Naive thymus-derived CD4-positive, alpha-beta T cell (primary cell): ENCODE data around the gene FNDC10. TPM values are rescaled to one million over a fixed set of nuclear protein-coding genes. Genes with fewer than 3 reads are reported as not detected.
A peak's percentile ranks its signal among the peaks of the same experiment; 100 is the strongest.

ENCODE experiments used
- ATAC-seq: fragments of 150-1000 bp; cut with Tn5 transposase; 2 replicates; pipeline ENCODE4 v1.10.0; 2021; ENCODE audit warnings: mild to moderate bottlenecking, moderate library complexity
- CTCF ChIA-PET: fragments of 350-600 bp; sonication (Branson Sonifier 250); formaldehyde crosslinking; loops from one replicate; lab custom pipeline; 2021; ENCODE audit warnings: antibody characterized with exemption; lab: Charles Lee
- POLR2A ChIA-PET: fragments of 350-600 bp; sonication (Branson Sonifier 250); formaldehyde crosslinking; loops from one replicate; lab custom pipeline; 2021; ENCODE audit warnings: antibody characterized with exemption, inconsistent platforms; lab: Charles Lee
- DNase-seq, 9 donors: peaks; one replicate each; pipeline versions ENCODE4 v3.0.0 to v3.0.0-alpha.2; 2020 to 2022; ENCODE audit warnings: mixed read lengths in 1 of 9
- H3K27ac ChIP-seq: one replicate; pipeline ENCODE4 v1.7.0; 2013; ENCODE audit warnings: mild to moderate bottlenecking, low read depth, low read length, moderate library complexity
- H3K27me3 ChIP-seq, 2 donors: one replicate each; pipeline ENCODE4 v1.7.0; 2013; ENCODE audit warnings: low read length in 2 of 2, mild to moderate bottlenecking in 2 of 2, moderate library complexity in 2 of 2; ENCODE audit not compliant: control insufficient read depth in 2 of 2, insufficient read depth in 2 of 2
- H3K36me3 ChIP-seq, 3 experiments: 1 replicate in 2 of 3; 2 replicates in 1 of 3; pipeline ENCODE4 v1.7.0; 2013; ENCODE audit warnings: low read length in 3 of 3, mild to moderate bottlenecking in 3 of 3, moderate library complexity in 1 of 3; ENCODE audit not compliant: insufficient read depth in 3 of 3, control insufficient read depth in 2 of 3
- H3K4me1 ChIP-seq, 2 donors: one replicate each; pipeline ENCODE4 v1.7.0; 2013; ENCODE audit warnings: low read length in 2 of 2, mild to moderate bottlenecking in 2 of 2, moderate library complexity in 1 of 2; ENCODE audit not compliant: control insufficient read depth in 2 of 2, insufficient read depth in 2 of 2
- H3K4me3 ChIP-seq: 2 replicates; pipeline ENCODE4 v1.7.0; 2013; ENCODE audit warnings: mild to moderate bottlenecking, low read length
- H3K9me3 ChIP-seq, 3 experiments: 1 replicate in 2 of 3; 2 replicates in 1 of 3; pipeline ENCODE4 v1.7.0; 2013; ENCODE audit warnings: low read length in 3 of 3; ENCODE audit not compliant: control insufficient read depth in 2 of 3
- H3K27ac Mint-ChIP-seq, 9 donors: one replicate each; pipeline ENCODE4 v1.8.0; 2020 to 2022; ENCODE audit warnings: mixed read lengths in 9 of 9, mild to moderate bottlenecking in 8 of 9, moderate library complexity in 5 of 9, inconsistent platforms in 2 of 9
- H3K27me3 Mint-ChIP-seq, 5 donors: one replicate each; pipeline ENCODE4 v1.8.0; 2021 to 2022; ENCODE audit warnings: mixed read lengths in 5 of 5, mild to moderate bottlenecking in 1 of 5
- H3K36me3 Mint-ChIP-seq, 5 donors: one replicate each; pipeline ENCODE4 v1.8.0; 2020 to 2022; ENCODE audit warnings: mixed read lengths in 5 of 5, mild to moderate bottlenecking in 3 of 5, inconsistent platforms in 1 of 5
- H3K4me1 Mint-ChIP-seq, 7 donors: one replicate each; pipeline ENCODE4 v1.8.0; 2020 to 2022; ENCODE audit warnings: mixed read lengths in 7 of 7, mild to moderate bottlenecking in 3 of 7, inconsistent platforms in 1 of 7
- H3K4me3 Mint-ChIP-seq, 10 donors: one replicate each; pipeline ENCODE4 v1.8.0; 2020 to 2022; ENCODE audit warnings: mild to moderate bottlenecking in 10 of 10, mixed read lengths in 10 of 10, moderate library complexity in 6 of 10, inconsistent platforms in 2 of 10
- H3K9me3 Mint-ChIP-seq, 11 donors: one replicate each; pipeline ENCODE4 v1.8.0; 2020 to 2022; ENCODE audit warnings: mixed read lengths in 11 of 11, mild to moderate bottlenecking in 4 of 11, inconsistent platforms in 1 of 11, moderate library complexity in 1 of 11
- intact Hi-C, 2 donors: fragments of 100-400 bp; cut with micrococcal nuclease; formaldehyde crosslinking; loops; one replicate each; pipeline ENCODE4 v1.15.1; 2023
- polyA plus RNA-seq, 2 donors: library from polyadenylated mRNA; unstranded; fragments of 300-500 nt; fragmentation: Illumina TruSeq; gene quantifications; one replicate each; pipeline ENCODE4 v1.2.3, GENCODE V29; 2021
- total RNA-seq, 6 experiments: library from RNA in 5 of 6; stranded (reverse) in 5 of 6; gene quantifications; 1 replicate in 5 of 6; 2 replicates in 1 of 6; pipeline ENCODE4 v1.2.3 and lab custom pipeline; 2021 to 2026

Gene FNDC10
- total and polyA plus RNA-seq, 7 experiments from 2014 or later = 1.3 to 10.7 (median 3.2) TPM

DNA sequence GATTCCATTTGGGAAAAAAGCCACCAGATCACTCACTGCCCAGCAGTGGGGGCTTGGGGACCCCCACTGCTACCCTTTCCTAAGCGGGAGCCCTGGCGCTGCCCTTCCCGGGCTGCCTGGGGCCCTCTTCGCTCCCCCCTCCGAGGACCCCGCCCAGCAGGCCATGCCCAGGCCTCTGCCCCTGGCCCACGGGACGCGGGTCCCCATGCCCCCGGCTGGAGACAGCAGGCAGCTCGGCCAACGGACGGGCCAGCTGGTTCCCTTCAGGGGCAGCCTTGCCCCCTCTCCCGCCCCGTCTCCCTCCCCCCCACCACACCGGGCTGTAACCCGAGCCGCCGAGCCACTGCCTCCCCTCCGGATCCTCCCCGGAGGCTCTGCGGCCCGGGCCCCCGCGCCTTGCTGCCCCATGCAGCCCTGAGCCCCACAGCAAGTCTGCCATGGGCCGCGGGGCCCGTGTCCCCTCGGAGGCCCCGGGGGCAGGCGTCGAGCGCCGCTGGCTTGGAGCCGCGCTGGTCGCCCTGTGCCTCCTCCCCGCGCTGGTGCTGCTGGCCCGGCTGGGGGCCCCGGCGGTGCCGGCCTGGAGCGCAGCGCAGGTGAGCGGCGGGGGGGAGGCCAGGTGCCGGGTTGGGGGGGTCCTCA, 32.0 kb upstream of the FNDC10 start, which contains the start of gene MMP23B:
Gene MMP23B, plus strand, starts transcription at position 392 of the 639 bp plus-strand sequence. Its CDS starts 46 bp downstream, at position 438.
- H3K27ac ChIP-seq = no peak within 1 kb of the TSS
- Mint-ChIP-seq H3K27ac (peak within 1 kb of the TSS in 5 of 9 donors; percentile 21 to 74 (median 31)), H3K4me1 (peaks cover 0 to 5% (median 4%) of the 10 kb centered on the region in 7 donors), H3K27me3 (peaks cover 0 to 5% (median 0%) of the 10 kb centered on the region in 5 donors), H3K9me3 (peaks cover 0 to 4% (median 0%) of the 10 kb centered on the region in 11 donors), H3K36me3 (peaks cover 0 to 2% (median 0%) of the 10 kb centered on the region in 5 donors), H3K4me3 (peak within 1 kb of the TSS in 9 of 10 donors; percentile 29 to 92 (median 63))
- POLR2A ChIA-PET = interaction anchor here (0.7 to 4.4 kb wide), 5 partner anchors 17 to 92 kb away, joined by 3 to 86 read pairs (median 4); partner anchors contain the start of genes CDK11A and MIB2
- intact Hi-C loops = loop anchor here in 1 of 2 donors (2.0 kb wide), 3 partner anchors 27 to 119 kb away; partner anchors contain the start of genes ATAD3A, CDK11B and SSU72
- CTCF ChIA-PET = interaction anchor here (1.3 kb wide), 1 partner anchor 17 kb away, joined by 3 read pairs; no protein-coding TSS in a partner anchor
- H3K9me3 ChIP-seq = no peaks in the 10 kb centered on the region
- peak in 1 of 9 donors; percentile 31 for DNase-seq
- peaks cover 0 to 4% of the 10 kb centered on the region in 2 donors for H3K4me1 ChIP-seq
- H3K27me3 ChIP-seq = no peaks in the 10 kb centered on the region
- H3K36me3 ChIP-seq = peaks cover 0 to 7% (median 0%) of the 10 kb centered on the region in 3 experiments
- H3K4me3 ChIP-seq = no peak within 1 kb of the TSS
- no peak for ATAC-seq

GRCh38 chr1:1630965-1631781, 31.2 kb upstream of the FNDC10 start:
- intact Hi-C loops = loop anchor here in 1 of 2 donors (2.0 kb wide), 3 partner anchors 28 to 118 kb away; partner anchors contain the start of genes ATAD3A, CDK11B and SSU72
- no peak for ATAC-seq
- Histone ChIP-seq H3K27ac (peak overlapping the region; percentile 68), H3K4me3 (no peak overlapping the region), H3K27me3 (no peaks in the 10 kb centered on the region), H3K4me1 (peaks cover 0 to 4% of the 10 kb centered on the region in 2 donors), H3K9me3 (no peaks in the 10 kb centered on the region), H3K36me3 (no peaks in the 10 kb centered on the region)
- ChIA-PET POLR2A (interaction anchor here (0.7 to 4.4 kb wide), 7 partner anchors 16 to 93 kb away, joined by 3 to 86 read pairs (median 4); partner anchors contain the start of genes CDK11A, MIB2 and SLC35E2B), CTCF (interaction anchor here (1.3 kb wide), 1 partner anchor 16 kb away, joined by 3 read pairs; no protein-coding TSS in a partner anchor)
- Mint-ChIP-seq H3K9me3 (peaks cover 0 to 4% (median 0%) of the 10 kb centered on the region in 11 donors), H3K4me1 (peaks cover 0 to 5% (median 4%) of the 10 kb centered on the region in 7 donors), H3K27ac (peak overlapping the region in 5 of 9 donors; percentile 21 to 74 (median 31)), H3K4me3 (peak overlapping the region in 9 of 10 donors; percentile 29 to 92 (median 63)), H3K27me3 (peaks cover 0 to 5% (median 0%) of the 10 kb centered on the region in 5 donors), H3K36me3 (peaks cover 0 to 2% (median 0%) of the 10 kb centered on the region in 5 donors)
- DNase-seq = peak in 2 of 9 donors; percentile 23 to 43

GRCh38 chr1:1630191-1630964, 30.4 kb upstream of the FNDC10 start:
- Histone ChIP-seq H3K36me3 (no peaks in the 10 kb centered on the region), H3K9me3 (no peaks in the 10 kb centered on the region), H3K4me3 (peak overlapping the region; percentile 17), H3K4me1 (peaks cover 0 to 4% of the 10 kb centered on the region in 2 donors), H3K27ac (peak overlapping the region; percentile 68), H3K27me3 (no peaks in the 10 kb centered on the region)
- Mint-ChIP-seq H3K27me3 (peaks cover 0 to 5% (median 0%) of the 10 kb centered on the region in 5 donors), H3K36me3 (peaks cover 0 to 2% (median 0%) of the 10 kb centered on the region in 5 donors), H3K4me1 (peaks cover 0 to 11% (median 4%) of the 10 kb centered on the region in 7 donors), H3K4me3 (peak overlapping the region; percentile 85 to 95 (median 90)), H3K9me3 (peaks cover 0 to 4% (median 0%) of the 10 kb centered on the region in 11 donors), H3K27ac (peak overlapping the region; percentile 83 to 98 (median 95))
- ChIA-PET CTCF (interaction anchor here (0.5 to 1.3 kb wide), 4 partner anchors 12 to 54 kb away, joined by 3 read pairs; no protein-coding TSS in a partner anchor), POLR2A (interaction anchor here (0.7 to 4.4 kb wide), 11 partner anchors 9 to 223 kb away, joined by 3 to 86 read pairs (median 5); partner anchors contain the start of genes CDK11A, MIB2, MRPL20 and SLC35E2B)
- intact Hi-C loops = loop anchor here in 1 of 2 donors (2.0 kb wide), 3 partner anchors 28 to 118 kb away; partner anchors contain the start of genes ATAD3A, CDK11B and SSU72
- ATAC-seq (peak; percentile 76), DNase-seq (peak; percentile 90 to 97 (median 96))

DNA sequence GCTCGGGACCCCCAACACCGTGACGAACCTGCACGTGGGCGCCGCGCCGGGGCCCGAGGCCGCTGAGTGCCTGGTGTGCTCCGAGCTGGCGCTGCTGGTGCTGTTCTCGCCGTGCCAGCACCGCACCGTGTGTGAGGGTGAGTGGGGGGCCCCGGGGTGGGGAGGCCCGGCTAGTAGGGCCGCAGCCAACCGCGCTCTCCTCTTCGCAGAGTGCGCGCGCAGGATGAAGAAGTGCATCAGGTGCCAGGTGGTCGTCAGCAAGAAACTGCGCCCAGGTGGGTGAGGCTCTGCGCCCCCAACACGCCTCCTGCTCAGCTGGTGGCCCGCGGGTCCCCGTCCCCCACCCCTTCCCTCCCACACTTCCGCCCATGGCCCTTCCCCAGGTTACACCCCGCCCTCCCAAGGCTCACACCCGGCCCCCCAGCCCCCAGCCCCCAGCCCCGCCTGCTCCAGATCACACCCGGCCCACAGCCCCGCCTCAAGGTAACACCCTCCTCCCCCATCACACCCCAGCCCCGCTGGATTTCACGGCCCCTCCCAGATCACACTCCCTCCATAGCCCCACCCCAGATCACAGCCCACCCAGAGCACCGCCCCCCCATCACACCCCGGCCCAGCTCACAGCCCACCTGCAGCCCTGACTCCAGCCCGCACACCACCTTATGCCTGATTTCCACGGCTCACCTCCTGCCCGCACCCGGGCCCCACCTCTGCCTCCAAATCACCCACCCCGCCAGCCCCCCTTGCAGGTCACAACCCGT, 29.7 kb upstream of the FNDC10 start:
- CTCF ChIA-PET = interaction anchor here (0.5 to 1.0 kb wide), 3 partner anchors 11 to 55 kb away, joined by 3 read pairs; no protein-coding TSS in a partner anchor
- intact Hi-C loops = loop anchor here in 1 of 2 donors (2.0 kb wide), 4 partner anchors 15 to 117 kb away; partner anchors contain the start of genes ATAD3A, CDK11B, MIB2 and SSU72
- H3K9me3 Mint-ChIP-seq = peaks cover 0 to 4% (median 0%) of the 10 kb centered on the region in 11 donors
- Histone ChIP-seq H3K4me1 (peaks cover 0 to 4% of the 10 kb centered on the region in 2 donors), H3K9me3 (no peaks in the 10 kb centered on the region), H3K27me3 (no peaks in the 10 kb centered on the region), H3K4me3 (peak overlapping the region; percentile 56), H3K36me3 (no peaks in the 10 kb centered on the region), H3K27ac (peak overlapping the region; percentile 81)
- POLR2A ChIA-PET = interaction anchor here (0.6 to 4.4 kb wide), 9 partner anchors 9 to 222 kb away, joined by 3 to 86 read pairs (median 6); partner anchors contain the start of genes MIB2 and MRPL20
- H3K27me3 Mint-ChIP-seq = peaks cover 0 to 5% (median 0%) of the 10 kb centered on the region in 5 donors
- ATAC-seq (peak; percentile 83), DNase-seq (peak in 7 of 9 donors; percentile 55 to 83 (median 79))
- peaks cover 0 to 2% (median 0%) of the 10 kb centered on the region in 5 donors for H3K36me3 Mint-ChIP-seq
- H3K27ac Mint-ChIP-seq = peak overlapping the region; percentile 81 to 98 (median 93)
- H3K4me3 Mint-ChIP-seq = peak overlapping the region; percentile 73 to 93 (median 86)
- peaks cover 0 to 12% (median 4%) of the 10 kb centered on the region in 7 donors for H3K4me1 Mint-ChIP-seq
